NCI-H2107 treated with DMSO at 0.1 percent for 48 hours (cell line): ENCODE data around the gene MYH11.
A peak's percentile ranks its signal among the peaks of the same experiment; 100 is the strongest.
"Not testable (repeated sequence)": the region's sequence is repeated elsewhere in the genome, so short reads cannot be mapped to it uniquely, and the experiment has no call there.

Experiments
- DNase-seq: peaks from one replicate; lab custom pipeline; 2025; ENCODE audit not compliant: unreplicated experiment; lab: John Stamatoyannopoulos, UW

The MYH11 gene

GRCh38 chr16:15757077-15757386 lies 99.8 kb downstream of the MYH11 start:
- DNase-seq = no peak

GRCh38 chr16:15754821-15755534 lies 101.8 kb downstream of the MYH11 start:
- DNase-seq = no peak

DNA sequence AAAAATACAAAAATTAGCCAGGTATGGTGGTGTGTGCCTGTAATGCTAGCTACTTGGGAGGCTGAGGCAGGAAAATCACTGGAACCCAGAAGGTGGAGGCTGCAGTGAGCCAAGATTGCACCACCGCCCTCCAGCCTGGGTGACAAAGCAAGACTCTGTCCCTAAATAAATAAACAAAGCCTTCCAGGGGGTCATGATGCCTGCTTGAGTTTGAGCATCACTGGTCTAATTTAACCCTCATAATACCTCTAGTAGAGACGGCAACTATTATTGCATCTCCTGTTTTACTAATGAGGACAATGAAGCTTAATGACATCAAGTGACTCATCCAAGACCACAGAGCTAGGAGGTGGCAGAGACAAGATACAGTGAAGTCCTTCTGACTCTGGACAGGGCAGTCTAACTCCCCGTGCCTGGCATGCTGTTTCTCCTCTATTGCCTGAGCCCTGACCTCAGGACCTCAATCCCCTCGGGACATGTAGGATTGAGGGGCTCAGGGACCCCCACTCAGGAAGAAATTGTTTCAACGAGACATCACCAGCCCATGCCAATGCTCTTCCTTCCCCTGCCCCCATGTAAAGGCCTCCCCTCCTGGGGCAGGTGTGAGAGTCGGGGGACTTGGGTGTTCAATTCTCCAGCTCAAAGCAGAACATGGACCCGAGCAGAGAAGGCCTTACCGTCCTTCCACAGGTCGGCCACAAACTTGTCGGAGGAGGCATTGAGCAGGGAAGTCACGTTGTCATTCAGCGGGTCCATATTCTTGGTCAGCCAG lies 103.9 kb downstream of the MYH11 start:
- DNase-seq = no peak

- no peak for DNase-seq
These were observed 104.9 kb downstream of the MYH11 start for GRCh38 chr16:15751940-15752339.

DNA sequence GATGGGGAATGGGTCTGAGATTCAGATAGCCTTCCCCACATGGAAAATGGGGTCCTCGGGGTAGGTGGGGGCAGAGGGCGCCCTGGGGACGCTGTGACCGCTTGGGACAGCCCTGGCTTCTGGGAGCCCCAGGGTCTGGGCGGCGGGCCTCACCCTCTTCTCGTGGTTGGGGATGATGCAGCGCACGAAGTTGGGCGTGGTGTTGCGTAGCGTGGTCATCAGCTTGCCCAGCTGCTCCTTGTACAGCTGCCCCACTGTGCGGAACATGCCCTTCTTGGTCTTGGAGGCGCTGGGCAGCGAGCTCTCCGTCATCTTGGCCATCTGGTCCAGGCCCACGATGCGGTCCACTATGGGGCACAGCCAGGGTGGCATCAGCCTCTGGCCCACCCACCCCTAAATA lies 106.8 kb downstream of the MYH11 start:
- no peak for DNase-seq

DNA sequence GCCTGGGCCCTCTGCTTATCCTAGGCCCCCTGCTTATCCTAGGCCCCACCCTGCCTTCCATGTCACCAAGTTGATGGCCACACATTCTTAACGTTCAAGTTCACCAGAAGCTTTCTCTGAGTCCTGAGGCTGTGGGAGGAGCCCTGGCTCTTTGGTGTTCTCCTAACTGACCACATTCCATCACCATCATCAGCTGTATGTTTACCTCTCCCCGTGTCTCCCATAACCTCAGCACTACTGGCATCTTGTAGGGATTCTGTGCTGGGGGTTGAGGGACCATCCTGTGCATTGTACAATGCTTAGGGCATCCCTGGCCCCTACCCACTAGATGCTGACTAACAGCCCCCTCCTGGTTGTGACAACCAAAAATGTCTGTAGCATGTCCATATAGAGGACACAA lies 107.5 kb downstream of the MYH11 start:
- no peak for DNase-seq

GRCh38 chr16:15748654-15749053 lies 108.2 kb downstream of the MYH11 start:
- no peak for DNase-seq

DNA sequence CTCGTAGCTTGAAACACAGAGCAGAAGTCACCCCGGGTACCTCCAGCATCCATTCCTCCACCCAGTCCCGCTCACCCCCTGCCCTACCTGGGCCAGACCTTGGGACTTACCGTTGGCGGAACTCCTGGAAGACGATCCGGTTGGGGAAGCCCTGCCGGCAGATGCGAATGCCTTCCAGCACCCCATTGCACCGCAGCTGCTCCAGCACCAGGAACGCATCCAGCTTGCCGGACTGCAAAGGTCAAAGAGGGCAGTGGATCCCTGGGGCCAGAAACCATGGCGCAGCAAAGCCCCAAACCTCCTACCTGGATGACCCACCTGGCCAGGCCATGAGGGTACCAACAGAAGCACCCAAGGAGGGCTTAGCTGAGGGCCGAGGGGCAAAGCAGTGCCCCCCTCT lies 108.9 kb downstream of the MYH11 start:
- no peak for DNase-seq

GRCh38 chr16:15746332-15746731 lies 110.5 kb downstream of the MYH11 start:
- DNase-seq = no peak

DNA sequence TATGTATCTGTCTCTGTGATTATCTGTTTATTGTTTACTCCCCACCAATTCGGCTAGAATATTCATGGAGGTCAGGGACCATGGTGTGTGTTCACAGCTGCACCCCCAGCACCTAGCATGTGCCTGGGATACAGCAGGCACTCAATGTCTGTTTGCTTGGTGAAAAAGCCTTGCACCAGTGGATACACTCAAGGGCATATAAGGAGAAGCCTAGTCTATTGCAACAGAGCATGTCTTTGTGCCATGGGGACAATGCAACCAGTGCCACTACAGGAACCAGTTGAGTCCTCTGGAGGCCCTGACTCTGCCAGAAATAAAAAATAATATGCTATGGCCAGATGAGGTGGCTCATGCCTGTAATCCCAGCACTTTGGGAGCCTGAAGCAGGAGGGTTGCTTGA lies 113.2 kb downstream of the MYH11 start:
- DNase-seq = no peak

- DNase-seq = no peak
These were observed 114.1 kb downstream of the MYH11 start for GRCh38 chr16:15742716-15743115.

GRCh38 chr16:15741207-15741871 lies 115.5 kb downstream of the MYH11 start:
- DNase-seq = peak; percentile 24

DNA sequence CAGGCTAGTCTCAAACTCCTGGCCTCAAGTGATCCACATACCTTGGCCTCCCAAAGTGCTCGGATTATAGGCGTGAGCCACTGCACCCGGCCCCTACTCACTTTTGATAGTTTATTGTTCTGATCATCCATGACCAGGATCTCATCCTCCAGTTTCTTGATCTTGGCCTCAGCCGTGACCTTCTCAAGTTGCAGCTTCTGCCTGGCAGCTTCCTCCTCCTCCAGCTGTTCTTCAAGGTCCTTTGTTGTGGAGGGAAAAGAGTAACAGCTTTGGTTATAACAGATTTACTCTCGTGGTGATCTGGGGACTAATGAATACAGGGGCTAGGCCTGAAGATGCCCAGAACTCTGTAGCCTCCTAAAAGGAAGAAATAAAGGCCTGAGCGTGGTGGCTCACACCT lies 116.9 kb downstream of the MYH11 start:
- no peak for DNase-seq

DNA sequence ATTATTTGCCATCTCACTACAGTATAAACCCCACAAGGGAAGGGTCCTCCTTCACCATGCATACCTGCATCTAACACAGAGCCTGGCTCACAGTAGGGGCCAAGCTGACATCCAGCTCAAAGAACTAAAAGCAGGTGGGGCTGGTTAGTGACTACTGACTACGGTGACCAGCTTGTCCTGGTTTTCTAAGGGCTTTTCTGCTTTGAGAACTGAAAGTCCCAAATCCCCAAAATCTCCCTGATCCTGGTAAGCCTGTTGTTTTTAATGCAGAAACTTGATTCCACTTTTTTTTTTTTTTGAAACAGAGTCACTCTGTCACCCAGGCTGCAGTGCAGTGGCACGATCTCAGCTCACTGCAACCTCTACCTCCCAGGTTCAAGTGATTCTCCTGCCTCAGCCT lies 117.4 kb downstream of the MYH11 start:
- no peak for DNase-seq

GRCh38 chr16:15737140-15737644 lies 119.6 kb downstream of the MYH11 start:
- DNase-seq = no peak

GRCh38 chr16:15736529-15736928 lies 120.3 kb downstream of the MYH11 start:
- DNase-seq = no peak

GRCh38 chr16:15735610-15736009 lies 121.2 kb downstream of the MYH11 start:
- no peak for DNase-seq

- DNase-seq = no peak
These were observed 124.4 kb downstream of the MYH11 start for GRCh38 chr16:15732416-15732815.

GRCh38 chr16:15729152-15729551 lies 127.7 kb downstream of the MYH11 start:
- no peak for DNase-seq

GRCh38 chr16:15727697-15728096 lies 129.1 kb downstream of the MYH11 start:
- not testable (repeated sequence) for DNase-seq

DNA sequence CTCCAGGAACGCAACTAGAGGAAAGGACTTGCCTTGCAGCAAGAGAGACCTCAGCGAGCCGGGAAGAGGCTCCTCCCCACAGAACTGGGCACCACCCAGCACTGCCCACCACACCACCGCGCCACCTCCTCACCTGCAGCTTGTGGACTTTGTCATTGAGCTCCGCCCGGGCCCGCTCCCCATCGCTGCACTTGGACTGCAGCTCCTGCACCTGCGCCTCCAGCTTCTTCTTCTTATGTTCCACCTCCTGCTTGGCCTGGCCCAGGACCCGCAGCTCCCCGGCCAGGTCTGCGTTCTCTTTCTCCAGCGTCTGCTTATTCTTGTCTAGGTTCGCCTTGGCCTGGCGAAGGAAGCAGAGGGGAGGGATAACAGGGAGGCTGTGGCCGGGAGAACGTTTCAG lies 130.1 kb downstream of the MYH11 start:
- DNase-seq = no peak

DNA sequence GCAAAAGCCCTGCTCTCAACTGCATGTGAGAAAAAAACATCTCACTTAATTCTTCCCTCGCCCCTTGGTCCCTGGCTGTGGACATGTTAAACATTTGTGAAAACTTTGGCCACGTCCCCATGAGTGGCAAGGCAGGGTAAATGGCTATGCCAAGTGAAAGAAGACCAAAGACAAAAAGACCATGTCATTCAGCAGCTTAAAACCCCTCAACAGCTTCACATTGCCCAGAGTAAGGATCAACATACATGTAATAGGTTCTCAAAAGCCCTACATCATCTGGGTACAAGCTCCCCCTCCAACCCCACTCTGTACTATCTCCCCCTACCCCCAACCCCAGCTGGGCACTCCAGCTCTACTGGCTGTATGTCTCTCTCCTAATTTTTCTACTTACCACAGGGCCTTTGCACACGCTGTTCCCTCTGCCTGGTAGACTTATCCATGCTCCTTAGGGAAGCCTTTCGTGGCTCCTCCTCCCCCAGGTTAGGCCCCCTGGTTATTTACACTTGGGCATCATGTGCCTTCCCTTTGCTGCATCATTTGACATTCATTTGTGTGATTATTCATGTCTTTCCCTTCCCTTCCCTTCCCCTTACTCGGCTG lies 131.1 kb downstream of the MYH11 start:
- no peak for DNase-seq
